SK-N-SH (cell line): ENCODE results near the gene TTC19.

Experiments
- CHD2 ChIP-seq: fragments of 150-350 bp; IDR thresholded peaks from 2 replicates; pipeline ENCODE4 v1.6.1; 2018; ENCODE audit warnings: low read length; ENCODE audit not compliant: partially characterized antibody
- POLR2AphosphoS5 ChIP-seq: IDR thresholded peaks from 2 replicates; pipeline ENCODE4 v1.6.1; 2012; ENCODE audit warnings: low read depth, low read length
- RAD21 ChIP-seq: IDR thresholded peaks from 2 replicates; pipeline ENCODE4 v1.6.1; 2012; ENCODE audit warnings: mild to moderate bottlenecking, low read length
- TF ChIP-seq, protein P1 (sequence below): fragments of 200-600 bp; sonication (generic); IDR thresholded peaks from 2 replicates; pipeline ENCODE4 v1.6.1; 2017; ENCODE audit warnings: antibody characterized with exemption, mild to moderate bottlenecking, moderate library complexity

GRCh38 chr17:16075949-16076348 lies 76.3 kb downstream of the TTC19 start:
- TF ChIP-seq, protein P1, sequence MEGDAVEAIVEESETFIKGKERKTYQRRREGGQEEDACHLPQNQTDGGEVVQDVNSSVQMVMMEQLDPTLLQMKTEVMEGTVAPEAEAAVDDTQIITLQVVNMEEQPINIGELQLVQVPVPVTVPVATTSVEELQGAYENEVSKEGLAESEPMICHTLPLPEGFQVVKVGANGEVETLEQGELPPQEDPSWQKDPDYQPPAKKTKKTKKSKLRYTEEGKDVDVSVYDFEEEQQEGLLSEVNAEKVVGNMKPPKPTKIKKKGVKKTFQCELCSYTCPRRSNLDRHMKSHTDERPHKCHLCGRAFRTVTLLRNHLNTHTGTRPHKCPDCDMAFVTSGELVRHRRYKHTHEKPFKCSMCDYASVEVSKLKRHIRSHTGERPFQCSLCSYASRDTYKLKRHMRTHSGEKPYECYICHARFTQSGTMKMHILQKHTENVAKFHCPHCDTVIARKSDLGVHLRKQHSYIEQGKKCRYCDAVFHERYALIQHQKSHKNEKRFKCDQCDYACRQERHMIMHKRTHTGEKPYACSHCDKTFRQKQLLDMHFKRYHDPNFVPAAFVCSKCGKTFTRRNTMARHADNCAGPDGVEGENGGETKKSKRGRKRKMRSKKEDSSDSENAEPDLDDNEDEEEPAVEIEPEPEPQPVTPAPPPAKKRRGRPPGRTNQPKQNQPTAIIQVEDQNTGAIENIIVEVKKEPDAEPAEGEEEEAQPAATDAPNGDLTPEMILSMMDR, result no peak
- no peak for TF ChIP-seq POLR2AphosphoS5
- TF ChIP-seq RAD21, result no peak
- no peak for TF ChIP-seq CHD2
